HEK293 (cell line): Measurements from ENCODE around the gene NHS.

ENCODE experiments used
- BCL11A ChIP-seq: fragments of 450-650 bp; formaldehyde crosslinking; IDR thresholded peaks from 2 replicates; pipeline ENCODE4 v1.5.1; 2016; ENCODE audit warnings: low read depth, missing biosample characterization, missing genetic modification characterization
- GLIS1 ChIP-seq: fragments of 450-650 bp; formaldehyde crosslinking; IDR thresholded peaks from 2 replicates; pipeline ENCODE4 v1.5.1; 2016; ENCODE audit warnings: missing biosample characterization, missing genetic modification characterization
- GLIS2 ChIP-seq: fragments of 450-650 bp; formaldehyde crosslinking; IDR thresholded peaks from 2 replicates; pipeline ENCODE4 v1.5.1; 2016; ENCODE audit warnings: missing biosample characterization, missing genetic modification characterization
- HOXD13 ChIP-seq: sonication (generic); formaldehyde crosslinking; IDR thresholded peaks from 2 replicates; pipeline ENCODE4 v1.8.0; 2022; ENCODE audit warnings: missing genetic modification reagents, borderline replicate concordance
- IKZF3 ChIP-seq: fragments of 450-650 bp; IDR thresholded peaks from 2 replicates; pipeline ENCODE4 v1.5.0; 2018; ENCODE audit warnings: missing biosample characterization, mild to moderate bottlenecking, missing genetic modification characterization, moderate library complexity
- MYNN ChIP-seq: fragments of 450-650 bp; formaldehyde crosslinking; IDR thresholded peaks from 2 replicates; pipeline ENCODE4 v1.5.1; 2016; ENCODE audit warnings: missing biosample characterization, missing genetic modification characterization, borderline replicate concordance
- OSR2 ChIP-seq: fragments of 450-650 bp; formaldehyde crosslinking; IDR thresholded peaks from 2 replicates; pipeline ENCODE4 v1.5.1; 2016; ENCODE audit warnings: missing biosample characterization, missing genetic modification characterization
- SCRT2 ChIP-seq: fragments of 450-650 bp; formaldehyde crosslinking; IDR thresholded peaks from 2 replicates; pipeline ENCODE4 v1.5.1; 2016; ENCODE audit warnings: missing biosample characterization, missing genetic modification characterization
- SETDB1 ChIP-seq: IDR thresholded peaks from one replicate; pipeline ENCODE4 v1.6.1; 2017; ENCODE audit warnings: mild to moderate bottlenecking, low read length, moderate library complexity, mixed read lengths; ENCODE audit not compliant: insufficient read length
- SP2 ChIP-seq: fragments of 450-650 bp; formaldehyde crosslinking; IDR thresholded peaks from 2 replicates; pipeline ENCODE4 v1.5.1; 2016; ENCODE audit warnings: missing biosample characterization, missing genetic modification characterization
- ZBTB17 ChIP-seq: fragments of 450-650 bp; formaldehyde crosslinking; IDR thresholded peaks from 2 replicates; pipeline ENCODE4 v1.5.1; 2016; ENCODE audit warnings: missing biosample characterization, missing genetic modification characterization
- ZIC2 ChIP-seq: fragments of 450-650 bp; formaldehyde crosslinking; IDR thresholded peaks from 2 replicates; pipeline ENCODE4 v1.5.1; 2016; ENCODE audit warnings: missing biosample characterization, missing genetic modification characterization
- ZNF132 ChIP-seq: fragments of 450-650 bp; formaldehyde crosslinking; IDR thresholded peaks from 2 replicates; pipeline ENCODE4 v1.5.1; 2017; ENCODE audit warnings: missing biosample characterization, missing genetic modification characterization, borderline replicate concordance
- ZNF169 ChIP-seq: fragments of 450-650 bp; formaldehyde crosslinking; IDR thresholded peaks from 2 replicates; pipeline ENCODE4 v1.5.1; 2016; ENCODE audit warnings: missing biosample characterization, missing genetic modification characterization
- ZNF202 ChIP-seq: fragments of 450-650 bp; formaldehyde crosslinking; IDR thresholded peaks from 2 replicates; pipeline ENCODE4 v1.5.1; 2016; ENCODE audit warnings: missing biosample characterization, missing genetic modification characterization, borderline replicate concordance
- ZNF274 ChIP-seq, 2 experiments: fragments of 200-500 bp in 1 of 2; fragments of 450-650 bp in 1 of 2; sonication (Bioruptor generic) in 1 of 2; formaldehyde crosslinking in 1 of 2; IDR thresholded peaks; 2 replicates each; pipeline versions ENCODE4 v1.5.1 to v1.6.1; 2014 to 2016; ENCODE audit warnings: borderline replicate concordance in 1 of 2, inconsistent platforms in 1 of 2, low read length in 1 of 2, missing biosample characterization in 1 of 2, missing genetic modification characterization in 1 of 2
- ZNF335 ChIP-seq: fragments of 450-650 bp; formaldehyde crosslinking; conservative IDR thresholded peaks from 2 replicates; pipeline ENCODE4 v1.5.1; 2016; ENCODE audit warnings: missing biosample characterization, missing genetic modification characterization
- ZNF366 ChIP-seq: fragments of 450-650 bp; formaldehyde crosslinking; conservative IDR thresholded peaks from 2 replicates; pipeline ENCODE4 v1.5.1; 2016; ENCODE audit warnings: missing biosample characterization, missing genetic modification characterization
- ZNF530 ChIP-seq: fragments of 450-650 bp; formaldehyde crosslinking; IDR thresholded peaks from 2 replicates; pipeline ENCODE4 v1.5.1; 2016; ENCODE audit warnings: low read depth, missing biosample characterization, missing genetic modification characterization
- ZNF544 ChIP-seq: fragments of 450-650 bp; formaldehyde crosslinking; IDR thresholded peaks from 2 replicates; pipeline ENCODE4 v1.5.0; 2017; ENCODE audit warnings: missing biosample characterization, missing genetic modification characterization
- ZNF600 ChIP-seq: fragments of 450-650 bp; formaldehyde crosslinking; IDR thresholded peaks from 2 replicates; pipeline ENCODE4 v1.5.1; 2016; ENCODE audit warnings: missing biosample characterization, missing genetic modification characterization
- ZNF629 ChIP-seq: fragments of 450-650 bp; formaldehyde crosslinking; IDR thresholded peaks from 2 replicates; pipeline ENCODE4 v1.5.1; 2017; ENCODE audit warnings: missing biosample characterization, missing genetic modification characterization
- ZNF76 ChIP-seq: fragments of 450-650 bp; formaldehyde crosslinking; IDR thresholded peaks from 2 replicates; pipeline ENCODE4; 2016; ENCODE audit warnings: low read depth, missing biosample characterization, missing genetic modification characterization, borderline replicate concordance
- ZNF785 ChIP-seq: fragments of 450-650 bp; formaldehyde crosslinking; IDR thresholded peaks from 2 replicates; pipeline ENCODE4 v1.5.1; 2016; ENCODE audit warnings: missing biosample characterization, missing genetic modification characterization
- TF ChIP-seq, protein P1 (sequence below): fragments of 450-650 bp; formaldehyde crosslinking; IDR thresholded peaks from 2 replicates; pipeline ENCODE4 v1.5.1; 2016; ENCODE audit warnings: missing biosample characterization, missing genetic modification characterization
- TF ChIP-seq, protein P2 (sequence below): fragments of 450-650 bp; formaldehyde crosslinking; IDR thresholded peaks from 2 replicates; pipeline ENCODE4 v1.5.1; 2016; ENCODE audit warnings: missing biosample characterization, missing genetic modification characterization
- TF ChIP-seq, protein P3 (sequence below): fragments of 450-650 bp; formaldehyde crosslinking; IDR thresholded peaks from 2 replicates; pipeline ENCODE4 v1.5.1; 2016; ENCODE audit warnings: missing biosample characterization, missing genetic modification characterization
- TF ChIP-seq, protein P4 (sequence below): fragments of 450-650 bp; formaldehyde crosslinking; IDR thresholded peaks from 2 replicates; pipeline ENCODE4 v1.5.1; 2017; ENCODE audit warnings: missing biosample characterization, missing genetic modification characterization
- TF ChIP-seq, protein P5 (sequence below): fragments of 450-650 bp; formaldehyde crosslinking; IDR thresholded peaks from 2 replicates; pipeline ENCODE4 v1.5.1; 2016; ENCODE audit warnings: missing biosample characterization, missing genetic modification characterization

NHS gene

DNA sequence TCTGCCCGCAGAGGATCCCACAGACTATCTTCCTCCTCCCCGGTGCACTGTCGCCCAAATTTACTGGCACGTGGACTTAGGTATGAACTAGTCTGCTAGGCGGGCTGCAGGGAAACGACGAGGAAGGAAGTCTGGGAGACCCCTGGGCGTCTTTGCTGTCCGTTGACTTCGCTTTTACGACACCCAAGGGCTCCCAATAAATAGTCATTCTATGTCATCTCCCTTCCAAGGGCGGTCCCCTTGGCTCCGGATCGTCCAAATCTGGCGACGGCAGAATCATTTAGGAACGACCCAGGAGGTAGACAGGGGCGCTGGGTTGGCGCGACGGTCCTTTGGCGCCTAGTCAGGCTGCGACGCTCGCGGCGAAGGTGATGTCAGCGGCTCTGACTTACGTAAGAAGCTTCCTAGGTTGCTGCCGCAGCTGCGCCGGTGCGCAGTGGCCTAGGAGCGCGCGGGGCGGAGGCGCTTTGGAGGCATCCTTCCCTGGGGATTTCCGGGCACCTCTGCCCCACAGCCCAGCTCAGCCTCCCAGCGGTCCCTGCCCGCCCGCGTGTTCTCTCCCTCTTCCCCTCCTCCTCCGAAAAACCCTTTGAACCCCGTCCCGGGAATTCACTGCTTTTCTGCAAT is 2.2 kb downstream of the NHS start (continued):
- TF ChIP-seq, protein P1, sequence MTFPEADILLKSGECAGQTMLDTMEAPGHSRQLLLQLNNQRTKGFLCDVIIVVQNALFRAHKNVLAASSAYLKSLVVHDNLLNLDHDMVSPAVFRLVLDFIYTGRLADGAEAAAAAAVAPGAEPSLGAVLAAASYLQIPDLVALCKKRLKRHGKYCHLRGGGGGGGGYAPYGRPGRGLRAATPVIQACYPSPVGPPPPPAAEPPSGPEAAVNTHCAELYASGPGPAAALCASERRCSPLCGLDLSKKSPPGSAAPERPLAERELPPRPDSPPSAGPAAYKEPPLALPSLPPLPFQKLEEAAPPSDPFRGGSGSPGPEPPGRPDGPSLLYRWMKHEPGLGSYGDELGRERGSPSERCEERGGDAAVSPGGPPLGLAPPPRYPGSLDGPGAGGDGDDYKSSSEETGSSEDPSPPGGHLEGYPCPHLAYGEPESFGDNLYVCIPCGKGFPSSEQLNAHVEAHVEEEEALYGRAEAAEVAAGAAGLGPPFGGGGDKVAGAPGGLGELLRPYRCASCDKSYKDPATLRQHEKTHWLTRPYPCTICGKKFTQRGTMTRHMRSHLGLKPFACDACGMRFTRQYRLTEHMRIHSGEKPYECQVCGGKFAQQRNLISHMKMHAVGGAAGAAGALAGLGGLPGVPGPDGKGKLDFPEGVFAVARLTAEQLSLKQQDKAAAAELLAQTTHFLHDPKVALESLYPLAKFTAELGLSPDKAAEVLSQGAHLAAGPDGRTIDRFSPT (tag by site-specific recombination): peak; percentile 50; the same call in 1 of the 2 replicates
- TF ChIP-seq, protein P2, sequence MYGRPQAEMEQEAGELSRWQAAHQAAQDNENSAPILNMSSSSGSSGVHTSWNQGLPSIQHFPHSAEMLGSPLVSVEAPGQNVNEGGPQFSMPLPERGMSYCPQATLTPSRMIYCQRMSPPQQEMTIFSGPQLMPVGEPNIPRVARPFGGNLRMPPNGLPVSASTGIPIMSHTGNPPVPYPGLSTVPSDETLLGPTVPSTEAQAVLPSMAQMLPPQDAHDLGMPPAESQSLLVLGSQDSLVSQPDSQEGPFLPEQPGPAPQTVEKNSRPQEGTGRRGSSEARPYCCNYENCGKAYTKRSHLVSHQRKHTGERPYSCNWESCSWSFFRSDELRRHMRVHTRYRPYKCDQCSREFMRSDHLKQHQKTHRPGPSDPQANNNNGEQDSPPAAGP: peak; percentile 38; the same call in 1 of the 2 replicates
- TF ChIP-seq MYNN (tag by site-specific recombination) (no peak), SETDB1 (no peak), ZBTB17 (tag by site-specific recombination) (0 out of 2 replicates have a peak, but pooled peaks have one; percentile 18), ZNF629 (peak; percentile 91), ZNF132 (tag by site-specific recombination) (no peak), ZNF335 (tag by site-specific recombination) (peak; percentile 61), ZNF202 (tag by site-specific recombination) (no peak), SP2 (tag by site-specific recombination) (peak; percentile 20; the same call in 1 of the 2 replicates), OSR2 (tag by site-specific recombination) (0 out of 2 replicates have a peak, but pooled peaks have one; percentile 32), GLIS1 (tag by site-specific recombination) (peak; percentile 67), ZNF366 (tag by site-specific recombination) (0 out of 2 replicates have a peak, but pooled peaks have one; percentile 14), ZNF76 (0 out of 2 replicates have a peak, but pooled peaks have one; percentile 11), ZNF274 (IDR thresholded peaks at IDR 0.05; ENCODE audit: low read length) (no peak), ZNF274 (tag by site-specific recombination; IDR thresholded peaks at IDR 0.05; ENCODE audit: borderline replicate concordance) (no peak), IKZF3 (peak; percentile 36; the same call in 1 of the 2 replicates), HOXD13 (CRISPR knock-in tag) (no peak), ZNF544 (tag by site-specific recombination) (no peak), ZNF785 (tag by site-specific recombination) (no peak), ZNF600 (0 out of 2 replicates have a peak, but pooled peaks have one; percentile 14), GLIS2 (tag by site-specific recombination) (peak; percentile 35), SCRT2 (tag by site-specific recombination) (no peak), BCL11A (tag by site-specific recombination) (no peak), ZNF530 (tag by site-specific recombination) (no peak), ZNF169 (tag by site-specific recombination) (no peak), ZIC2 (peak; percentile 36; the same call in 1 of the 2 replicates)
- TF ChIP-seq, protein P3, sequence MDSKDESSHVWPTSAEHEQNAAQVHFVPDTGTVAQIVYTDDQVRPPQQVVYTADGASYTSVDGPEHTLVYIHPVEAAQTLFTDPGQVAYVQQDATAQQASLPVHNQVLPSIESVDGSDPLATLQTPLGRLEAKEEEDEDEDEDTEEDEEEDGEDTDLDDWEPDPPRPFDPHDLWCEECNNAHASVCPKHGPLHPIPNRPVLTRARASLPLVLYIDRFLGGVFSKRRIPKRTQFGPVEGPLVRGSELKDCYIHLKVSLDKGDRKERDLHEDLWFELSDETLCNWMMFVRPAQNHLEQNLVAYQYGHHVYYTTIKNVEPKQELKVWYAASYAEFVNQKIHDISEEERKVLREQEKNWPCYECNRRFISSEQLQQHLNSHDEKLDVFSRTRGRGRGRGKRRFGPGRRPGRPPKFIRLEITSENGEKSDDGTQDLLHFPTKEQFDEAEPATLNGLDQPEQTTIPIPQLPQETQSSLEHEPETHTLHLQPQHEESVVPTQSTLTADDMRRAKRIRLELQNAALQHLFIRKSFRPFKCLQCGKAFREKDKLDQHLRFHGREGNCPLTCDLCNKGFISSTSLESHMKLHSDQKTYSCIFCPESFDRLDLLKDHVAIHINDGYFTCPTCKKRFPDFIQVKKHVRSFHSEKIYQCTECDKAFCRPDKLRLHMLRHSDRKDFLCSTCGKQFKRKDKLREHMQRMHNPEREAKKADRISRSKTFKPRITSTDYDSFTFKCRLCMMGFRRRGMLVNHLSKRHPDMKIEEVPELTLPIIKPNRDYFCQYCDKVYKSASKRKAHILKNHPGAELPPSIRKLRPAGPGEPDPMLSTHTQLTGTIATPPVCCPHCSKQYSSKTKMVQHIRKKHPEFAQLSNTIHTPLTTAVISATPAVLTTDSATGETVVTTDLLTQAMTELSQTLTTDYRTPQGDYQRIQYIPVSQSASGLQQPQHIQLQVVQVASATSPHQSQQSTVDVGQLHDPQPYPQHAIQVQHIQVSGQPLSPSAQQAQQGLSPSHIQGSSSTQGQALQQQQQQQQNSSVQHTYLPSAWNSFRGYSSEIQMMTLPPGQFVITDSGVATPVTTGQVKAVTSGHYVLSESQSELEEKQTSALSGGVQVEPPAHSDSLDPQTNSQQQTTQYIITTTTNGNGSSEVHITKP (tag by site-specific recombination): peak; percentile 52
- TF ChIP-seq, protein P4, sequence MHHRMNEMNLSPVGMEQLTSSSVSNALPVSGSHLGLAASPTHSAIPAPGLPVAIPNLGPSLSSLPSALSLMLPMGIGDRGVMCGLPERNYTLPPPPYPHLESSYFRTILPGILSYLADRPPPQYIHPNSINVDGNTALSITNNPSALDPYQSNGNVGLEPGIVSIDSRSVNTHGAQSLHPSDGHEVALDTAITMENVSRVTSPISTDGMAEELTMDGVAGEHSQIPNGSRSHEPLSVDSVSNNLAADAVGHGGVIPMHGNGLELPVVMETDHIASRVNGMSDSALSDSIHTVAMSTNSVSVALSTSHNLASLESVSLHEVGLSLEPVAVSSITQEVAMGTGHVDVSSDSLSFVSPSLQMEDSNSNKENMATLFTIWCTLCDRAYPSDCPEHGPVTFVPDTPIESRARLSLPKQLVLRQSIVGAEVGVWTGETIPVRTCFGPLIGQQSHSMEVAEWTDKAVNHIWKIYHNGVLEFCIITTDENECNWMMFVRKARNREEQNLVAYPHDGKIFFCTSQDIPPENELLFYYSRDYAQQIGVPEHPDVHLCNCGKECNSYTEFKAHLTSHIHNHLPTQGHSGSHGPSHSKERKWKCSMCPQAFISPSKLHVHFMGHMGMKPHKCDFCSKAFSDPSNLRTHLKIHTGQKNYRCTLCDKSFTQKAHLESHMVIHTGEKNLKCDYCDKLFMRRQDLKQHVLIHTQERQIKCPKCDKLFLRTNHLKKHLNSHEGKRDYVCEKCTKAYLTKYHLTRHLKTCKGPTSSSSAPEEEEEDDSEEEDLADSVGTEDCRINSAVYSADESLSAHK: no peak
- TF ChIP-seq, protein P5, sequence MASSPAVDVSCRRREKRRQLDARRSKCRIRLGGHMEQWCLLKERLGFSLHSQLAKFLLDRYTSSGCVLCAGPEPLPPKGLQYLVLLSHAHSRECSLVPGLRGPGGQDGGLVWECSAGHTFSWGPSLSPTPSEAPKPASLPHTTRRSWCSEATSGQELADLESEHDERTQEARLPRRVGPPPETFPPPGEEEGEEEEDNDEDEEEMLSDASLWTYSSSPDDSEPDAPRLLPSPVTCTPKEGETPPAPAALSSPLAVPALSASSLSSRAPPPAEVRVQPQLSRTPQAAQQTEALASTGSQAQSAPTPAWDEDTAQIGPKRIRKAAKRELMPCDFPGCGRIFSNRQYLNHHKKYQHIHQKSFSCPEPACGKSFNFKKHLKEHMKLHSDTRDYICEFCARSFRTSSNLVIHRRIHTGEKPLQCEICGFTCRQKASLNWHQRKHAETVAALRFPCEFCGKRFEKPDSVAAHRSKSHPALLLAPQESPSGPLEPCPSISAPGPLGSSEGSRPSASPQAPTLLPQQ (tag by site-specific recombination): 0 out of 2 replicates have a peak, but pooled peaks have one; percentile 11
